Suprapubic skin (tissue), 4 donors: ENCODE data around the gene WNK3. TPM values are rescaled to one million over a fixed set of nuclear protein-coding genes. Genes with fewer than 3 reads are reported as not detected.

Experiments used
- DNase-seq, 2 donors: peaks; one replicate each; pipeline ENCODE4 v3.0.0-alpha.2; 2019; ENCODE audit warnings: low spot score in 2 of 2
- H3K27ac ChIP-seq: fragments of 200-600 bp; sonication (generic); one replicate; pipeline ENCODE4 v1.5.1; 2019
- H3K27me3 ChIP-seq: fragments of 200-600 bp; sonication (generic); one replicate; pipeline ENCODE4 v1.5.1; 2019
- H3K36me3 ChIP-seq: fragments of 200-600 bp; sonication (generic); one replicate; pipeline ENCODE4 v1.5.1; 2019
- H3K4me1 ChIP-seq: fragments of 200-600 bp; sonication (generic); one replicate; pipeline ENCODE4 v1.5.1; 2019
- H3K4me3 ChIP-seq: fragments of 200-600 bp; sonication (generic); one replicate; pipeline ENCODE4 v1.5.1; 2019; ENCODE audit warnings: mild to moderate bottlenecking
- H3K9me3 ChIP-seq: fragments of 200-600 bp; sonication (generic); one replicate; pipeline ENCODE4 v1.5.1; 2019
- CTCF ChIP-seq, 2 donors: fragments of 200-600 bp in 1 of 2; fragments of 450-650 bp in 1 of 2; sonication (generic) in 1 of 2; IDR thresholded peaks; one replicate each; pipeline ENCODE4 v1.5.1; 2016 to 2019; ENCODE audit warnings: antibody characterized with exemption in 2 of 2, mild to moderate bottlenecking in 1 of 2, moderate library complexity in 1 of 2
- EP300 ChIP-seq: sonication (generic); formaldehyde crosslinking; IDR thresholded peaks from one replicate; pipeline ENCODE4 v1.6.1; 2017; ENCODE audit warnings: antibody characterized with exemption
- POLR2A ChIP-seq, 2 donors: fragments of 450-650 bp; IDR thresholded peaks; one replicate each; pipeline ENCODE4 v1.6.1; 2017; ENCODE audit warnings: antibody characterized with exemption in 2 of 2, mild to moderate bottlenecking in 2 of 2, moderate library complexity in 2 of 2
- POLR2AphosphoS5 ChIP-seq, 3 donors: sonication (generic); formaldehyde crosslinking; IDR thresholded peaks; one replicate each; pipeline ENCODE4 v1.6.1; 2017; ENCODE audit warnings: antibody characterized with exemption in 3 of 3
- WGBS: methylation state at CpG from one replicate; pipeline ENCODE4 v1.1.5; 2018; 5-methylcytosine and 5-hydroxymethylcytosine counted together
- total RNA-seq, 4 donors: library from RNA; depleted of rRNA; stranded (reverse); fragments of >200 nt; gene quantifications; one replicate each; pipeline ENCODE4 v1.1.0, GENCODE V29; 2016

Gene WNK3
- total RNA-seq, 4 donors from 2014 or later = 0.34 to 1.4 (median 0.82) TPM

GRCh38 chrX:54208531-54208930 lies 149.3 kb downstream of the WNK3 start:
- Histone ChIP-seq H3K27ac (no peak overlapping the region), H3K27me3 (no peaks in the 10 kb centered on the region), H3K9me3 (no peaks in the 10 kb centered on the region), H3K4me3 (no peak overlapping the region), H3K4me1 (no peaks in the 10 kb centered on the region), H3K36me3 (no peaks in the 10 kb centered on the region)
- WGBS = 81% methylated on average over 3 of the region's 3 CpGs
- DNase-seq = no peak
- no peak for TF ChIP-seq CTCF (IDR thresholded peaks at IDR 0.05)
- no peak for TF ChIP-seq POLR2AphosphoS5 (IDR thresholded peaks at IDR 0.05)
- no peak for TF ChIP-seq EP300
- TF ChIP-seq POLR2A (IDR thresholded peaks at IDR 0.05) = no peak

- Histone ChIP-seq H3K27ac (no peak overlapping the region), H3K9me3 (no peaks in the 10 kb centered on the region), H3K4me1 (no peaks in the 10 kb centered on the region), H3K4me3 (no peak overlapping the region), H3K36me3 (no peaks in the 10 kb centered on the region), H3K27me3 (no peaks in the 10 kb centered on the region)
- no peak for DNase-seq
- TF ChIP-seq EP300 = no peak
- TF ChIP-seq CTCF (IDR thresholded peaks at IDR 0.05) = no peak
- TF ChIP-seq POLR2A (IDR thresholded peaks at IDR 0.05) = no peak
- TF ChIP-seq POLR2AphosphoS5 (IDR thresholded peaks at IDR 0.05) = no peak
- 64% methylated on average over 6 of the region's 6 CpGs for WGBS
Measured at GRCh38 chrX:54198262-54198661, 159.6 kb downstream of the WNK3 start.

GRCh38 chrX:54194982-54195588 lies 162.8 kb downstream of the WNK3 start:
- Histone ChIP-seq H3K9me3 (no peaks in the 10 kb centered on the region), H3K27me3 (no peaks in the 10 kb centered on the region), H3K27ac (no peak overlapping the region), H3K36me3 (no peaks in the 10 kb centered on the region), H3K4me3 (no peak overlapping the region), H3K4me1 (no peaks in the 10 kb centered on the region)
- TF ChIP-seq POLR2AphosphoS5 (IDR thresholded peaks at IDR 0.05) (no peak), EP300 (no peak), POLR2A (IDR thresholded peaks at IDR 0.05) (no peak), CTCF (IDR thresholded peaks at IDR 0.05) (no peak)
- no peak for DNase-seq

- TF ChIP-seq CTCF (IDR thresholded peaks at IDR 0.05) (no peak), EP300 (no peak), POLR2AphosphoS5 (IDR thresholded peaks at IDR 0.05) (no peak), POLR2A (IDR thresholded peaks at IDR 0.05) (no peak)
- H3K9me3 ChIP-seq = no peaks in the 10 kb centered on the region
- H3K27ac ChIP-seq = no peak overlapping the region
- 69% methylated on average over 4 of the region's 4 CpGs for WGBS
- no peaks in the 10 kb centered on the region for H3K4me1 ChIP-seq
- no peak overlapping the region for H3K4me3 ChIP-seq
- H3K36me3 ChIP-seq = no peaks in the 10 kb centered on the region
- no peaks in the 10 kb centered on the region for H3K27me3 ChIP-seq
- DNase-seq = no peak
Measured at GRCh38 chrX:54193085-54193821, 164.6 kb downstream of the WNK3 start.

GRCh38 chrX:54184474-54184873 lies 173.4 kb downstream of the WNK3 start:
- no peak for DNase-seq
- Histone ChIP-seq H3K36me3 (no peaks in the 10 kb centered on the region), H3K27me3 (no peaks in the 10 kb centered on the region), H3K27ac (no peak overlapping the region), H3K4me1 (peaks cover 28% of the 10 kb centered on the region), H3K9me3 (no peaks in the 10 kb centered on the region), H3K4me3 (no peak overlapping the region)
- TF ChIP-seq EP300 (no peak), CTCF (IDR thresholded peaks at IDR 0.05) (no peak), POLR2A (IDR thresholded peaks at IDR 0.05) (no peak), POLR2AphosphoS5 (IDR thresholded peaks at IDR 0.05) (no peak)
- WGBS = 78% methylated on average over 2 of the region's 2 CpGs
